ENCODE results near the gene PCGF3.
"Not testable (repeated sequence)": the region's sequence is repeated elsewhere in the genome, so short reads cannot be mapped to it uniquely, and the experiment has no call there.

The PCGF3 gene

GRCh38 chr4:723751-724530, 18.3 kb downstream of the PCGF3 start:
- Histone ChIP-seq H3K4me1 (ENCODE audit: control insufficient read depth in 1 of 2, insufficient read depth in 2 of 2, low read length in 2 of 2) (peaks cover 0 to 12% of the 10 kb centered on the region in 2 donors), H3K9me3 (ENCODE audit: control insufficient read depth in 1 of 2, low read length in 2 of 2) (no peaks in the 10 kb centered on the region), H3K36me3 (ENCODE audit: control insufficient read depth in 1 of 2, insufficient read depth in 2 of 2, low read length in 2 of 2) (peaks cover 0 to 8% of the 10 kb centered on the region in 2 donors), H3K27ac (ENCODE audit: low read length) (no peak overlapping the region), H3K27me3 (ENCODE audit: low read depth, low read length) (no peaks in the 10 kb centered on the region), H3K4me3 (ENCODE audit: low read depth in 1 of 2, low read length in 2 of 2) (no peak overlapping the region)

GRCh38 chr4:725391-726234, 20.0 kb downstream of the PCGF3 start:
- H3K36me3 ChIP-seq (ENCODE audit: control insufficient read depth in 1 of 2, insufficient read depth in 2 of 2, low read length in 2 of 2), result peaks cover 0 to 10% of the 10 kb centered on the region in 2 donors
- no peak overlapping the region for H3K4me3 ChIP-seq (ENCODE audit: low read depth in 1 of 2, low read length in 2 of 2)
- peaks cover 0 to 12% of the 10 kb centered on the region in 2 donors for H3K4me1 ChIP-seq (ENCODE audit: control insufficient read depth in 1 of 2, insufficient read depth in 2 of 2, low read length in 2 of 2)
- no peaks in the 10 kb centered on the region for H3K9me3 ChIP-seq (ENCODE audit: control insufficient read depth in 1 of 2, low read length in 2 of 2)
- H3K27ac ChIP-seq (ENCODE audit: low read length), result peak overlapping the region; percentile 16
- no peaks in the 10 kb centered on the region for H3K27me3 ChIP-seq (ENCODE audit: low read depth, low read length)

- H3K9me3 ChIP-seq (ENCODE audit: control insufficient read depth in 1 of 2, low read length in 2 of 2), result no peaks in the 10 kb centered on the region
- no peaks in the 10 kb centered on the region for H3K27me3 ChIP-seq (ENCODE audit: low read depth, low read length)
- peaks cover 0 to 17% of the 10 kb centered on the region in 2 donors for H3K36me3 ChIP-seq (ENCODE audit: control insufficient read depth in 1 of 2, insufficient read depth in 2 of 2, low read length in 2 of 2)
- H3K4me1 ChIP-seq (ENCODE audit: control insufficient read depth in 1 of 2, insufficient read depth in 2 of 2, low read length in 2 of 2), result peaks cover 0 to 5% of the 10 kb centered on the region in 2 donors
- H3K27ac ChIP-seq (ENCODE audit: low read length), result peak overlapping the region; percentile 16
- H3K4me3 ChIP-seq (ENCODE audit: low read depth in 1 of 2, low read length in 2 of 2), result no peak overlapping the region
These were observed 20.7 kb downstream of the PCGF3 start for GRCh38 chr4:726235-726787.

DNA sequence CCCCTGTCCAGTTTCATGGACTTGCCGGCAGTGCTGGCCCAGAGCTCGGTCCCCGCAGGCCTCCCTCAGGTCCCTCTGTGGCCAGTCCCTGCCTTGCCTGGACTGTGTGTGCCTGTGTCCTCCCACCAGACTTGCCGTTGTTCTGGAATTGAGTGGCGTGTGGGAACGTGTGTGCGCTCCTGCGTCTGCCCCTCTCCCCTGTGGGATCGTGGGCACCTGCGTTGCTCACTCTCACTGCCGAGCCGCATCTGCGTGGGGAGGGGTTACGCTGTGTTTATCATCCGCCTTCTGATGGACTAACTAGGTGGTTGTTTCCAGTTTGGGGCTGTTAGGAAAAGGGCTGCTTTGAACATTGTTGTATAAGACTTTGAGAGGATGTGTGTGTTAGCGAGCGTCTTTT, 21.2 kb downstream of the PCGF3 start:
- peak overlapping the region; percentile 16 for H3K27ac ChIP-seq (ENCODE audit: low read length)
- H3K4me3 ChIP-seq (ENCODE audit: low read depth in 1 of 2, low read length in 2 of 2), result no peak overlapping the region
- peaks cover 0 to 18% of the 10 kb centered on the region in 2 donors for H3K36me3 ChIP-seq (ENCODE audit: control insufficient read depth in 1 of 2, insufficient read depth in 2 of 2, low read length in 2 of 2)
- H3K4me1 ChIP-seq (ENCODE audit: control insufficient read depth in 1 of 2, insufficient read depth in 2 of 2, low read length in 2 of 2), result peaks cover 0 to 2% of the 10 kb centered on the region in 2 donors
- no peaks in the 10 kb centered on the region for H3K27me3 ChIP-seq (ENCODE audit: low read depth, low read length)
- no peaks in the 10 kb centered on the region for H3K9me3 ChIP-seq (ENCODE audit: control insufficient read depth in 1 of 2, low read length in 2 of 2)

- peaks cover 0 to 2% of the 10 kb centered on the region in 2 donors for H3K4me1 ChIP-seq (ENCODE audit: control insufficient read depth in 1 of 2, insufficient read depth in 2 of 2, low read length in 2 of 2)
- H3K4me3 ChIP-seq (ENCODE audit: low read depth in 1 of 2, low read length in 2 of 2), result no peak overlapping the region
- peaks cover 0 to 22% of the 10 kb centered on the region in 2 donors for H3K36me3 ChIP-seq (ENCODE audit: control insufficient read depth in 1 of 2, insufficient read depth in 2 of 2, low read length in 2 of 2)
- H3K27me3 ChIP-seq (ENCODE audit: low read depth, low read length), result no peaks in the 10 kb centered on the region
- H3K27ac ChIP-seq (ENCODE audit: low read length), result no peak overlapping the region
- no peaks in the 10 kb centered on the region for H3K9me3 ChIP-seq (ENCODE audit: control insufficient read depth in 1 of 2, low read length in 2 of 2)
These were observed 21.9 kb downstream of the PCGF3 start for GRCh38 chr4:727576-727975.

- peaks cover 0 to 2% of the 10 kb centered on the region in 2 donors for H3K4me1 ChIP-seq (ENCODE audit: control insufficient read depth in 1 of 2, insufficient read depth in 2 of 2, low read length in 2 of 2)
- H3K27ac ChIP-seq (ENCODE audit: low read length), result no peak overlapping the region
- no peaks in the 10 kb centered on the region for H3K27me3 ChIP-seq (ENCODE audit: low read depth, low read length)
- no peak overlapping the region for H3K4me3 ChIP-seq (ENCODE audit: low read depth in 1 of 2, low read length in 2 of 2)
- no peaks in the 10 kb centered on the region for H3K9me3 ChIP-seq (ENCODE audit: control insufficient read depth in 1 of 2, low read length in 2 of 2)
- peaks cover 13 to 34% of the 10 kb centered on the region in 2 donors for H3K36me3 ChIP-seq (ENCODE audit: control insufficient read depth in 1 of 2, insufficient read depth in 2 of 2, low read length in 2 of 2)
These were observed 24.0 kb downstream of the PCGF3 start for GRCh38 chr4:729336-730315.

GRCh38 chr4:730511-730910, 24.9 kb downstream of the PCGF3 start:
- Histone ChIP-seq H3K36me3 (ENCODE audit: control insufficient read depth in 1 of 2, insufficient read depth in 2 of 2, low read length in 2 of 2) (peaks cover 21 to 43% of the 10 kb centered on the region in 2 donors), H3K4me1 (ENCODE audit: control insufficient read depth in 1 of 2, insufficient read depth in 2 of 2, low read length in 2 of 2) (peaks cover 0 to 2% of the 10 kb centered on the region in 2 donors), H3K4me3 (ENCODE audit: low read depth in 1 of 2, low read length in 2 of 2) (no peak overlapping the region), H3K27ac (ENCODE audit: low read length) (no peak overlapping the region), H3K9me3 (ENCODE audit: control insufficient read depth in 1 of 2, low read length in 2 of 2) (no peaks in the 10 kb centered on the region), H3K27me3 (ENCODE audit: low read depth, low read length) (no peaks in the 10 kb centered on the region)

DNA sequence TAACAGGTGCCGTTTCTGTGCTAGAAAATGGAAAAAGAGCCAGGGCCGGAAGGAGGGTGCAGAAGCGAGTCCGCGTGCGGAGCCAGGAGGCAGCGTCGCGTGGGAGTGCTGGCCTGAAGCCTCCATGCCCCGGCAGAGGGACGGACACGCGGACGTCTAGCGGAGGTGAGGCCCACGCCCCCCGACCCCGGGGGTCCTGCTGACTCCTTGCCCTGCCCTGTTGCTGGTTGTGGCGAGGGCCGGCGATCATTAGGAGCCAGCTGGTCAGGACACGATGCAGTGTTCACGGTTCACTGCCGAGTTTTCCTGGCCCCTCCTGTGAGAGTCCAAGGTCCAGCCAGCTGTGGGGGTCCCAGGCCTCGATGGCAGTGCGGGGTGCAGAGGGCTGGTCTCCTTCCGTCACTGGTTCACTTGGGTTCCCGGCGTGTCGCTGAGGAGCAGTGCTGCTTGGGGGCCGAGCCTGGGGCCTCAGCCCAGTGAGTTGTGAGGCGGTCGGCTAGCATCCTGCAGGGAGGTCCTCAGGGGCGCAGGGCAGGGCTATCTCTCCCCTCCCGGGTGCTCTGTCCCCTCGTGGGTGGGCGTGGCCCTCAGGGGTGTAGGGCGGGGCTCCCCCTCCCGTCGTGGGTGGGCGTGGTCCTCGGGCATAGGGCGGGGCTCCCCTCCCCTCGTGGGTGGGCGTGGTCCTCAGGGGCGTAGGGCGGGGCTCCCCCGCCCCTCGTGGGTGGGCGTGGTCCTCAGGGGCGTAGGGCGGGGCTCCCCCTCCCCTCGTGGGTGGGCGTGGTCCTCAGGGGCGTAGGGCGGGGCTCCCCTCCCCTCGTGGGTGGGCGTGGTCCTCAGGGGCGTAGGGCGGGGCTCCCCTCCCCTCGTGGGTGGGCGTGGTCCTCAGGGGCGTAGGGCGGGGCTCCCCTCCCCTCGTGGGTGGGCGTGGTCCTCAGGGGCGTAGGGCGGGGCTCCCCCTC, 25.6 kb downstream of the PCGF3 start:
- not testable (repeated sequence) for H3K9me3 ChIP-seq (ENCODE audit: control insufficient read depth in 1 of 2, low read length in 2 of 2); H3K4me3 ChIP-seq (ENCODE audit: low read depth in 1 of 2, low read length in 2 of 2); H3K27me3 ChIP-seq (ENCODE audit: low read depth, low read length); H3K4me1 ChIP-seq (ENCODE audit: control insufficient read depth in 1 of 2, insufficient read depth in 2 of 2, low read length in 2 of 2); H3K27ac ChIP-seq (ENCODE audit: low read length)
- H3K36me3 ChIP-seq (ENCODE audit: control insufficient read depth in 1 of 2, insufficient read depth in 2 of 2, low read length in 2 of 2), result peaks cover 21 to 46% of the 10 kb centered on the region in 2 donors

DNA sequence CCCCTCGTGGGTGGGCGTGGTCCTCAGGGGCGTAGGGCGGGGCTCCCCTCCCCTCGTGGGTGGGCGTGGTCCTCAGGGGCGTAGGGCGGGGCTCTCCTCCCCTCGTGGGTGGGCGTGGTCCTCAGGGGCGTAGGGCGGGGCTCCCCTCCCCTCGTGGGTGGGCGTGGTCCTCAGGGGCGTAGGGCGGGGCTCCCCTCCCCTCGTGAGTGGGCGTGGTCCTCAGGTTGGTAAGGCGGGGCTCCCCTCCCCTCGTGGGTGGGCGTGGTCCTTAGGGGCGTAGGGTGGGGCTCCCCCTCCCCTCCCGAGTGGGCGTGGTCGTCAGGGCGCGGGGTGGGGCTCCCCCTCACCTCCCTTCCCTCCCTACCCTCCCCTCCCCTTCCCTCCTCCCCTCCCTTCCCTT, 26.3 kb downstream of the PCGF3 start:
- H3K4me1 ChIP-seq (ENCODE audit: control insufficient read depth in 1 of 2, insufficient read depth in 2 of 2, low read length in 2 of 2); H3K27ac ChIP-seq (ENCODE audit: low read length); H3K27me3 ChIP-seq (ENCODE audit: low read depth, low read length); H3K4me3 ChIP-seq (ENCODE audit: low read depth in 1 of 2, low read length in 2 of 2); H3K9me3 ChIP-seq (ENCODE audit: control insufficient read depth in 1 of 2, low read length in 2 of 2): not testable (repeated sequence)
- H3K36me3 ChIP-seq (ENCODE audit: control insufficient read depth in 1 of 2, insufficient read depth in 2 of 2, low read length in 2 of 2), result peaks cover 21 to 47% of the 10 kb centered on the region in 2 donors

DNA sequence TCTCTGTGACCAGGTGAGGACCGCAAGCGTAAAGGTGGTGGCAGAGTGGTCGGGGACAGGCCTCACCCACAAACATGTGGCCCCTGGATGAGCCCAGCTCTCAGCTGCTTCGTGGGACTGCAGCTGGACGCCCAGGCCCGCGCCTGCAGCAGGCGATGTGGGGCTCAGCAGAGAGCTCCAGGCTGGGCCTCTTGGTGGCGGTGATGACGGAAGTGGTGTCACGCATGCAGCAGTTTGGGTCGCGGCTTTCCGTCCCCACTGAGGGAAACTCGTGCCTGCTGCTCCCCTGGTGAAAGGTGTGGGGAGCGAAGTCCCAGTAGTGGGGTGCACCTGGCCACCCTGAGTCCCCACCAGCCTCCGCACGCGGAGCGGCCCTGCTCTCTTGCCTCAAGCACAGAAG, 26.9 kb downstream of the PCGF3 start:
- no peaks in the 10 kb centered on the region for H3K9me3 ChIP-seq (ENCODE audit: control insufficient read depth in 1 of 2, low read length in 2 of 2)
- H3K36me3 ChIP-seq (ENCODE audit: control insufficient read depth in 1 of 2, insufficient read depth in 2 of 2, low read length in 2 of 2), result peaks cover 24 to 52% of the 10 kb centered on the region in 2 donors
- H3K4me1 ChIP-seq (ENCODE audit: control insufficient read depth in 1 of 2, insufficient read depth in 2 of 2, low read length in 2 of 2), result no peaks in the 10 kb centered on the region
- H3K4me3 ChIP-seq (ENCODE audit: low read depth in 1 of 2, low read length in 2 of 2), result no peak overlapping the region
- H3K27me3 ChIP-seq (ENCODE audit: low read depth, low read length), result no peaks in the 10 kb centered on the region
- no peak overlapping the region for H3K27ac ChIP-seq (ENCODE audit: low read length)

Data from muscle layer of duodenum (tissue), 2 donors.